H1 (cell line): ENCODE data around the gene RNGTT. TPM values are rescaled to one million over a fixed set of nuclear protein-coding genes. Genes with fewer than 3 reads are reported as not detected.

Experiments used
- CTCF ChIA-PET: fragments of 300-600 bp; sonication (Branson Sonifier 250); formaldehyde crosslinking; loops from one replicate; lab custom pipeline; 2021; ENCODE audit not compliant: partially characterized antibody; lab: Charles Lee
- POLR2A ChIA-PET: fragments of 300-600 bp; sonication (Branson Sonifier 250); formaldehyde crosslinking; loops from one replicate; lab custom pipeline; 2021; ENCODE audit warnings: inconsistent platforms; ENCODE audit not compliant: partially characterized antibody; lab: Charles Lee
- DNase-seq, 2 experiments: peaks; one replicate each; pipeline versions ENCODE4 v3.0.0 to v3.0.0-alpha.2; 2010 to 2022; ENCODE audit warnings: low spot score in 2 of 2, low read depth in 1 of 2, mixed read lengths in 1 of 2
- FAIRE-seq: peaks from 2 replicates; lab custom pipeline; 2011; peaks lifted over from hg19 to GRCh38; lab: Jason Lieb, UNC
- H2AFZ ChIP-seq: 2 replicates; pipeline ENCODE4 v1.8.1; 2012; ENCODE audit warnings: low read length, inconsistent platforms
- H2AK5ac ChIP-seq: 2 replicates; pipeline ENCODE4 v1.6.1; 2013; ENCODE audit warnings: low read depth, low read length
- H2BK120ac ChIP-seq: replicated peaks from 2 replicates; pipeline ENCODE3; 2013; ENCODE audit warnings: low read depth, low read length, inconsistent platforms
- H2BK12ac ChIP-seq: 2 replicates; pipeline ENCODE4 v1.6.1; 2013; ENCODE audit warnings: low read depth, low read length
- H2BK15ac ChIP-seq: 2 replicates; pipeline ENCODE4 v1.6.1; 2013; ENCODE audit warnings: low read length
- H2BK20ac ChIP-seq: 2 replicates; pipeline ENCODE4 v1.6.1; 2013; ENCODE audit warnings: low read length
- H2BK5ac ChIP-seq: 2 replicates; pipeline ENCODE4 v1.6.1; 2013; ENCODE audit warnings: low read depth, low read length
- H3K14ac ChIP-seq: 2 replicates; pipeline ENCODE4 v1.6.1; 2013; ENCODE audit warnings: inconsistent platforms; ENCODE audit not compliant: insufficient read length
- H3K18ac ChIP-seq: 2 replicates; pipeline ENCODE4 v1.6.1; 2013; ENCODE audit warnings: low read length; ENCODE audit errors: extremely low read depth
- H3K23ac ChIP-seq: 2 replicates; pipeline ENCODE4 v1.6.1; 2013; ENCODE audit warnings: inconsistent platforms; ENCODE audit not compliant: insufficient read length
- H3K23me2 ChIP-seq: 2 replicates; pipeline ENCODE4 v1.6.1; 2013; ENCODE audit warnings: low read depth, low read length
- H3K27ac ChIP-seq: 2 replicates; pipeline ENCODE4 v1.6.1; 2011; ENCODE audit warnings: low read depth, low read length, inconsistent platforms
- H3K27me3 ChIP-seq, 4 experiments: replicated peaks in 1 of 4; 1 replicate in 1 of 4; 2 replicates in 3 of 4; pipeline versions ENCODE4 v1.6.1 to v1.8.1; 2011 to 2013; ENCODE audit warnings: low read length in 3 of 4, mild to moderate bottlenecking in 3 of 4, inconsistent platforms in 2 of 4, mixed read lengths in 2 of 4, moderate library complexity in 1 of 4; ENCODE audit not compliant: control insufficient read depth in 3 of 4, insufficient read depth in 3 of 4; ENCODE audit errors: extremely low read depth in 1 of 4
- H3K36me3 ChIP-seq, 4 experiments: 2 replicates each; pipeline versions ENCODE4 v1.6.1 to v1.8.1; 2011 to 2013; ENCODE audit warnings: mild to moderate bottlenecking in 4 of 4, low read length in 3 of 4, moderate library complexity in 2 of 4, control low read depth in 1 of 4, inconsistent platforms in 1 of 4; ENCODE audit not compliant: insufficient read depth in 4 of 4, control insufficient read depth in 2 of 4
- H3K4ac ChIP-seq: replicated peaks from 2 replicates; pipeline ENCODE3; 2013; ENCODE audit warnings: low read length, low read depth, mixed read lengths, inconsistent platforms; ENCODE audit not compliant: insufficient read length
- H3K4me1 ChIP-seq, 4 experiments: replicated peaks in 1 of 4; 1 replicate in 1 of 4; 2 replicates in 3 of 4; pipeline versions ENCODE4 v1.6.1 to v1.8.1; 2011 to 2013; ENCODE audit warnings: low read length in 3 of 4, inconsistent platforms in 2 of 4, mixed read lengths in 1 of 4; ENCODE audit not compliant: insufficient read depth in 4 of 4, control insufficient read depth in 3 of 4
- H3K4me2 ChIP-seq, 2 experiments: 2 replicates each; pipeline versions ENCODE4 v1.6.1 to v1.8.1; 2011 to 2013; ENCODE audit warnings: low read depth in 2 of 2, low read length in 2 of 2, control low read depth in 1 of 2, inconsistent platforms in 1 of 2, mild to moderate bottlenecking in 1 of 2; ENCODE audit not compliant: insufficient read depth in 1 of 2
- H3K4me3 ChIP-seq, 4 experiments: fragments of 200-600, 300-600 bp in 1 of 4; sonication (generic), shearing (Covaris generic), sonication (Bioruptor Twin) in 1 of 4; 2 replicates each; pipeline versions ENCODE4 v1.5.1 to v1.8.1; 2011 to 2016; ENCODE audit warnings: low read length in 4 of 4, low read depth in 3 of 4, control low read depth in 2 of 4, inconsistent platforms in 2 of 4, mild to moderate bottlenecking in 2 of 4, mixed read lengths in 1 of 4, moderate library complexity in 1 of 4; ENCODE audit not compliant: insufficient read depth in 2 of 4; ENCODE audit errors: extremely low read depth in 1 of 4
- H3K56ac ChIP-seq: replicated peaks from 2 replicates; pipeline ENCODE3; 2013; ENCODE audit warnings: low read depth, mild to moderate bottlenecking, mixed read lengths, low read length, inconsistent platforms; ENCODE audit not compliant: insufficient read length
- H3K79me1 ChIP-seq: 2 replicates; pipeline ENCODE4 v1.6.1; 2013; ENCODE audit warnings: low read depth, low read length, control low read depth
- H3K79me2 ChIP-seq, 2 experiments: 2 replicates each; pipeline versions ENCODE4 v1.6.1 to v1.8.1; 2012 to 2013; ENCODE audit warnings: low read length in 2 of 2, mild to moderate bottlenecking in 2 of 2, inconsistent platforms in 1 of 2; ENCODE audit not compliant: insufficient read depth in 2 of 2, control insufficient read depth in 1 of 2
- H3K9ac ChIP-seq, 4 experiments: replicated peaks in 1 of 4; 1 replicate in 1 of 4; 2 replicates in 3 of 4; pipeline versions ENCODE4 v1.6.1 to v1.8.1; 2011 to 2013; ENCODE audit warnings: low read depth in 3 of 4, low read length in 3 of 4, control low read depth in 2 of 4, mild to moderate bottlenecking in 2 of 4, moderate library complexity in 2 of 4, inconsistent platforms in 1 of 4; ENCODE audit errors: extremely low read depth in 1 of 4
- H3K9me3 ChIP-seq, 2 experiments: 2 replicates each; pipeline versions ENCODE4 v1.6.1 to v1.8.1; 2012 to 2013; ENCODE audit warnings: mild to moderate bottlenecking in 2 of 2, moderate library complexity in 2 of 2, control low read depth in 1 of 2, inconsistent platforms in 1 of 2, low read depth in 1 of 2, low read length in 1 of 2, mixed read lengths in 1 of 2; ENCODE audit not compliant: insufficient read depth in 2 of 2
- H4K20me1 ChIP-seq, 2 experiments: replicated peaks in 1 of 2; 2 replicates each; pipeline versions ENCODE3 to v1.8.1; 2011 to 2013; ENCODE audit warnings: inconsistent platforms in 2 of 2, low read length in 2 of 2, mild to moderate bottlenecking in 1 of 2; ENCODE audit not compliant: insufficient read depth in 2 of 2, control insufficient read depth in 1 of 2
- H4K5ac ChIP-seq: 2 replicates; pipeline ENCODE4 v1.6.1; 2013; ENCODE audit warnings: low read length, low read depth, mixed read lengths, inconsistent platforms; ENCODE audit not compliant: insufficient read length
- H4K8ac ChIP-seq: 2 replicates; pipeline ENCODE4 v1.8.0; 2013; ENCODE audit warnings: mild to moderate bottlenecking, moderate library complexity, low read length, inconsistent platforms; ENCODE audit not compliant: insufficient read depth; ENCODE audit errors: extremely low read depth
- H4K91ac ChIP-seq: replicated peaks from 2 replicates; pipeline ENCODE3; 2013; ENCODE audit warnings: low read length, mixed read lengths, inconsistent platforms; ENCODE audit not compliant: insufficient read length
- ASH2L ChIP-seq: fragments of 200-600, 300-600 bp; sonication (generic); IDR thresholded peaks from one replicate; pipeline ENCODE4 v1.7.1; 2017; ENCODE audit warnings: low read length
- BRCA1 ChIP-seq: IDR thresholded peaks from 2 replicates; pipeline ENCODE4 v1.6.1; 2012; ENCODE audit warnings: low read depth, low read length, improper control_type of control experiment
- EZH2 ChIP-seq: fragments of 200-600 bp; sonication (generic); IDR thresholded peaks from 2 replicates; pipeline ENCODE4 v1.7.1; 2012; ENCODE audit warnings: low read depth, mild to moderate bottlenecking, moderate library complexity, low read length, inconsistent platforms; ENCODE audit not compliant: severe bottlenecking
- PHF8 ChIP-seq: fragments of 200-600 bp; sonication (generic); conservative IDR thresholded peaks from 2 replicates; pipeline ENCODE4 v1.7.1; 2012; ENCODE audit warnings: low read depth, mild to moderate bottlenecking, inconsistent platforms, low read length, moderate library complexity
- RBBP5 ChIP-seq: IDR thresholded peaks from 2 replicates; pipeline ENCODE4 v1.7.1; 2012; ENCODE audit warnings: low read depth, mild to moderate bottlenecking, inconsistent platforms, low read length, moderate library complexity, borderline replicate concordance
- SIRT6 ChIP-seq: IDR thresholded peaks from one replicate; pipeline ENCODE4 v1.7.1; 2012; ENCODE audit warnings: low read length, inconsistent platforms
- SP4 ChIP-seq: IDR thresholded peaks from 2 replicates; pipeline ENCODE4 v1.6.1; 2012; ENCODE audit warnings: low read length, inconsistent platforms
- TAF1 ChIP-seq: IDR thresholded peaks from 2 replicates; pipeline ENCODE4 v1.6.1; 2011; ENCODE audit warnings: mild to moderate bottlenecking, low read depth, low read length
- WGBS, 2 experiments: shearing (Covaris generic) in 1 of 2; methylation state at CpG; one replicate each; pipeline versions ENCODE4 v1.1.6 to v1.1.7; 2013 to 2015; ENCODE audit warnings: low lambda C conversion rate in 2 of 2, mixed read lengths in 2 of 2, inconsistent platforms in 1 of 2, low coverage in 1 of 2, missing lambda C conversion rate in 1 of 2; ENCODE audit not compliant: insufficient replicate concordance in 2 of 2, insufficient coverage in 1 of 2, insufficient read length in 1 of 2; ENCODE audit errors: extremely low coverage in 1 of 2, missing lambda C conversion rate in 1 of 2; 5-methylcytosine and 5-hydroxymethylcytosine counted together
- polyA plus RNA-seq, 7 experiments: library from polyadenylated mRNA; depleted of rRNA in 3 of 7; stranded (reverse) in 5 of 7; unstranded in 2 of 7; fragments of >200 nt in 5 of 7; fragments of 200-250 nt in 2 of 7; gene quantifications; 1 replicate in 5 of 7; 2 replicates in 1 of 7; 4 replicates in 1 of 7; pipeline versions ENCODE4 v1.2.1 to v1.2.3, GENCODE V29; 2011 to 2013; ENCODE audit warnings: missing spikeins in 2 of 7, mixed read lengths in 2 of 7
- total RNA-seq: library from RNA; stranded (reverse); fragmentation: NEBNext Ultra II Directional; extraction: Animal tissue kit (Norgen Biotek cat#: 25700); gene quantifications from 2 replicates; pipeline ENCODE4 v1.2.1, GENCODE V29; 2021

Gene RNGTT
- total and polyA plus RNA-seq, 2 of the 8 experiments (the other 6 are each of a cell fraction or from before 2014, with no cell fraction given), result 3.6 to 21.2 TPM

DNA sequence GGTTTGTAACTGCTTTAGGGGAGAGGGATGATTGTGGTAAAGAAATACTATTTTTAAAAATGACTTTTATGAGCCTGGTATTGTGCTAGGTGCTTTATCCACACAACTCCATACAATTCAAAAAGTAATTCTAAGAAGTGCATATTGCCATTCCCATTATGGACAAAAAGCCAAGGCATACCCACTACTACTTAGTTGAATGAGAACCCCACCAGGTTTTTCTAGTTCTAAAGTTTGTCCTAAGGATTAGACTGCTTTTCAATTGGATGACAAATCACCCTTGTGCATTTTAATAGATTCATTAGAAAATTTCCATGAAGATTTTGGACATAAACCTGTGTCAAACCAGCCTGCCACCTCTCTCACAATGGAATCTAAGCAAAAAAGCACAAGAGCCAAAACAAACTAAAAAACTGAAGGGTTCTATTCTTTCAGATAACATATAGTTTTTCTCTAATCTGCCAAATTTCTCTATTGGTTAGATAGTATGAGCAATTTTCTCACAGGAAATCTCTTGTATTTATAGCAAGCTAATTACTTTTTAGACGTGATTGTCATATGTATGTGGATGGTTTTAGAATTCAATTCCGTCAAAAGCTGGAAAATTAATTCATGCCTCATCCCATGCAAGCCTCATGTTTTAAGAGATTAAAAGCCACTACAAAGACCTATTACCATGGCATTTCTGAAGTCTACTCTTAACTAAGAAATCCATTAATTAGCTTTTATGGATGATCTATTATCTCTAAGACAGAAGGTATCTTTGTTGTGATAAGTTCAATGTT, 325.5 kb downstream of the RNGTT start:
- Histone ChIP-seq H3K27me3 (no peaks in the 10 kb centered on the region), H3K4ac (no peak overlapping the region), H3K79me1 (no peaks in the 10 kb centered on the region; the same call in 1 of the 2 replicates), H4K8ac (no peak overlapping the region), H3K4me2 (no peak overlapping the region), H3K56ac (no peak overlapping the region), H3K18ac (no peak overlapping the region), H2BK20ac (no peak overlapping the region), H2BK12ac (no peak overlapping the region), H2BK120ac (no peak overlapping the region), H2BK5ac (no peak overlapping the region), H3K9ac (no peak overlapping the region), H3K9me3 (no peaks in the 10 kb centered on the region), H4K5ac (no peak overlapping the region), H3K23ac (no peak overlapping the region), H4K20me1 (no peaks in the 10 kb centered on the region), H3K36me3 (no peaks in the 10 kb centered on the region), H4K91ac (no peak overlapping the region), H2AFZ (no peak overlapping the region), H2BK15ac (no peak overlapping the region), H3K14ac (no peak overlapping the region), H3K23me2 (no peaks in the 10 kb centered on the region), H3K79me2 (no peaks in the 10 kb centered on the region), H3K4me3 (no peak overlapping the region), H3K27ac (no peak overlapping the region), H3K4me1 (peaks cover 0 to 2% (median 0%) of the 10 kb centered on the region in 4 experiments; a peak in 1 of 7 replicates), H2AK5ac (no peak overlapping the region)
- FAIRE-seq (no peak), DNase-seq (no peak)
- POLR2A ChIA-PET, result no interaction called here
- TF ChIP-seq PHF8 (no peak), ASH2L (no peak), BRCA1 (no peak), SP4 (no peak), SIRT6 (no peak), TAF1 (no peak), RBBP5 (no peak), EZH2 (no peak)
- WGBS, 2 experiments, result 87% methylated on average over 2 of the region's 2 CpGs; no CpG with 5 or more reads in 1 of the 2 experiments
- CTCF ChIA-PET, result interaction anchor here (0.9 kb wide), 1 partner anchor 8 kb away, joined by 6 read pairs; no protein-coding TSS in a partner anchor
